A673 (cell line): ENCODE results near the gene SART1. TPM values are rescaled to one million over a fixed set of nuclear protein-coding genes. Genes with fewer than 3 reads are reported as not detected.

ENCODE experiments used
- BruUV-seq: library from RNA; stranded (reverse); fragments of 400-500 nt; replicated peaks from 2 replicates; lab custom pipeline; 2021; lab: Mats Ljungman, UMichigan
- CTCF ChIA-PET: fragments of 300-600 bp; sonication (Branson Sonifier 250); formaldehyde crosslinking; loops from one replicate; lab custom pipeline; 2022; ENCODE audit warnings: antibody characterized with exemption; lab: Charles Lee
- POLR2A ChIA-PET: fragments of 300-600 bp; sonication (Branson Sonifier 250); formaldehyde crosslinking; loops from one replicate; lab custom pipeline; 2022; ENCODE audit warnings: antibody characterized with exemption; ENCODE audit not compliant: low non-redundant PET; lab: Charles Lee
- DNase-seq: peaks from one replicate; pipeline ENCODE4 v3.0.0-alpha.2; 2015; ENCODE audit warnings: low spot score
- H3K27ac ChIP-seq: fragments of 200-600 bp; sonication (generic); 2 replicates; pipeline ENCODE4 v1.5.1; 2016; ENCODE audit warnings: mixed run types, low read depth, mild to moderate bottlenecking, mixed read lengths, antibody characterized with exemption, low read length; ENCODE audit not compliant: poor library complexity, severe bottlenecking
- H3K27me3 ChIP-seq: fragments of 200-600 bp; sonication (generic); replicated peaks from 2 replicates; pipeline ENCODE4 v1.6.1; 2017; ENCODE audit warnings: mixed run types, low read depth, mild to moderate bottlenecking, mixed read lengths, antibody characterized with exemption, low read length; ENCODE audit not compliant: insufficient read depth, poor library complexity
- H3K36me3 ChIP-seq: fragments of 200-600 bp; sonication (generic); 2 replicates; pipeline ENCODE4 v1.6.1; 2016; ENCODE audit warnings: mixed run types, mild to moderate bottlenecking, mixed read lengths, antibody characterized with exemption, low read length; ENCODE audit not compliant: insufficient read depth, poor library complexity, severe bottlenecking
- H3K4me1 ChIP-seq: fragments of 200-600 bp; sonication (generic); 2 replicates; pipeline ENCODE4 v1.6.1; 2017; ENCODE audit warnings: mixed run types, mild to moderate bottlenecking, mixed read lengths, antibody characterized with exemption, low read length; ENCODE audit not compliant: insufficient read depth, poor library complexity, severe bottlenecking
- H3K4me3 ChIP-seq: fragments of 200-600 bp; sonication (generic); 2 replicates; pipeline ENCODE4 v1.5.1; 2016; ENCODE audit warnings: low read depth, mixed run types, mild to moderate bottlenecking, mixed read lengths, low read length; ENCODE audit not compliant: poor library complexity, severe bottlenecking
- H3K9me3 ChIP-seq: fragments of 200-600 bp; sonication (generic); 2 replicates; pipeline ENCODE4 v1.6.1; 2016; ENCODE audit warnings: mixed run types, low read depth, mild to moderate bottlenecking, mixed read lengths, antibody characterized with exemption, low read length; ENCODE audit not compliant: poor library complexity, severe bottlenecking
- CTCF ChIP-seq: fragments of 300-800, 200-600 bp; sonication (generic); conservative IDR thresholded peaks from 2 replicates; pipeline ENCODE4 v1.5.1; 2017; ENCODE audit warnings: low read depth, mild to moderate bottlenecking, antibody characterized with exemption, low read length, moderate library complexity, mixed read lengths
- EZH2 ChIP-seq: fragments of 200-600 bp; sonication (generic); IDR thresholded peaks from 2 replicates; pipeline ENCODE4 v1.6.1; 2017; ENCODE audit warnings: borderline replicate concordance, low read depth, mild to moderate bottlenecking, mixed read lengths, antibody characterized with exemption, low read length; ENCODE audit not compliant: poor library complexity, severe bottlenecking
- intact Hi-C: fragments of 100-400 bp; cut with micrococcal nuclease; formaldehyde crosslinking; loops from one replicate; pipeline ENCODE4 v1.10.0; 2022; ENCODE audit not compliant: unreplicated experiment
- total RNA-seq: library from RNA; stranded (reverse); gene quantifications from 2 replicates; pipeline ENCODE4 v1.2.3, GENCODE V29; 2021

SART1 gene
- total RNA-seq, 1 experiment from 2014 or later, result 96.3 TPM

- ChIA-PET POLR2A (interaction anchor here (0.5 kb wide), 1 partner anchor 470 kb away, joined by 3 read pairs; no protein-coding TSS in a partner anchor), CTCF (interaction anchor here (0.6 to 1.2 kb wide), 6 partner anchors 100 to 448 kb away, joined by 3 to 13 read pairs (median 4); partner anchors contain the start of gene FIBP)
- Histone ChIP-seq H3K27me3 (no peaks in the 10 kb centered on the region), H3K4me1 (no peaks in the 10 kb centered on the region), H3K36me3 (no peaks in the 10 kb centered on the region), H3K9me3 (no peaks in the 10 kb centered on the region), H3K4me3 (no peak overlapping the region), H3K27ac (no peak overlapping the region)
- peak; percentile 97 for DNase-seq
- intact Hi-C loops, result loop anchor here (1.0 to 5.0 kb wide), 3 partner anchors 105 to 278 kb away; no protein-coding TSS in a partner anchor
- BruUV-seq, result no TSS peak
- no peak for TF ChIP-seq EZH2
- peak; percentile 100 for TF ChIP-seq CTCF
Observed at GRCh38 chr11:65988791-65989592, 27.5 kb downstream of the SART1 start.

GRCh38 chr11:65992056-65992455 lies 30.5 kb downstream of the SART1 start:
- TF ChIP-seq CTCF (no peak), EZH2 (no peak)
- intact Hi-C loops, result no loop called here
- CTCF ChIA-PET, result interaction anchor here (1.6 kb wide), 1 partner anchor 104 kb away, joined by 5 read pairs; the partner anchor contains the start of gene FIBP
- H3K27me3 ChIP-seq, result no peaks in the 10 kb centered on the region
- H3K4me3 ChIP-seq, result no peak overlapping the region
- BruUV-seq, result no TSS peak
- no peak for DNase-seq
- H3K9me3 ChIP-seq, result no peaks in the 10 kb centered on the region
- POLR2A ChIA-PET, result no interaction called here
- no peak overlapping the region for H3K27ac ChIP-seq
- H3K4me1 ChIP-seq, result no peaks in the 10 kb centered on the region
- H3K36me3 ChIP-seq, result peaks cover 5% of the 10 kb centered on the region

- ChIA-PET CTCF (no interaction called here), POLR2A (no interaction called here)
- TF ChIP-seq CTCF, result no peak
- no peak for TF ChIP-seq EZH2
- no peak for DNase-seq
- Histone ChIP-seq H3K4me3 (no peak overlapping the region), H3K27ac (no peak overlapping the region), H3K36me3 (peaks cover 38% of the 10 kb centered on the region), H3K27me3 (no peaks in the 10 kb centered on the region), H3K9me3 (no peaks in the 10 kb centered on the region), H3K4me1 (no peaks in the 10 kb centered on the region)
- no TSS peak for BruUV-seq
- intact Hi-C loops, result no loop called here
Observed at GRCh38 chr11:65997286-65997685, 35.8 kb downstream of the SART1 start.
